NCI-H128 (cell line): Measurements from ENCODE around the gene CHD9NB.

Source experiments
- DNase-seq: peaks from one replicate; lab custom pipeline; 2025; ENCODE audit not compliant: unreplicated experiment; lab: John Stamatoyannopoulos, UW

CHD9NB gene

DNA sequence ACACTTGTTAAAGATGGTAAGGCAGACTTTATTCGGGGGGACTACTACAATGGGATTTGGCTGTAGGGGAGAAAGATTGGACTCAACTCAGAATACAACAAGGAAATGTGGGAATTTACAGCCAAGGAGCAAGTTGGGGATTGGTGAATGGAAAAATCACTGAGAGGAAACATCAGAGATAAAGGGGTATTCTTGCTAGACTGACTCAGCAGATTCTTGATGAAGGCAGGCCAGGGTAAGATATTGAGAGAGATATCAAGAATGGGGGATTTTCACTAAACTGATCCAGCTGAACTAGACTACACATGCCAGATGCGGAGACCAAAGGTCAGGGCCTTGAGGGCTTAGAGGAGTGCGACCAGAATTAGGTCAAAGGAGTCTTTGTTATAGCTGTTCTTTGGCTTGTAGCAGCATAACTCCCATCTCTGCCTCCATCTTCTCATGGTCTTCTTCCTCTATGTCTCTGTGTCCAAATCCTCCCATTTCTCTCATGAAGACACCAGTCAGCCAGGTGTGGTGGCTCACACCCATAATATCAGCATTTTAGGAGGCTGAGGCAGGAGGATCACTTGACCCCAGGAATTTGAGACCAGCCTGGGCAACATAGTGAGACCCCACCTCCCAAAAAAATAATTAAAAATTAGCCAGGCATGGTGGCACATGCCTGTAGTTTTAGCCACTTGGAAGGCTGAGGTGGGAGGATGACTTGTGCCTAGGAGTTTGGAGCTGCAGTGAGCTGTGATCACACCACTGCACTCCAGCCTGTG is 17.3 kb downstream of the CHD9NB start:
- DNase-seq = no peak

- DNase-seq = no peak
Measured at GRCh38 chr16:53034306-53034705, 18.4 kb downstream of the CHD9NB start.

DNA sequence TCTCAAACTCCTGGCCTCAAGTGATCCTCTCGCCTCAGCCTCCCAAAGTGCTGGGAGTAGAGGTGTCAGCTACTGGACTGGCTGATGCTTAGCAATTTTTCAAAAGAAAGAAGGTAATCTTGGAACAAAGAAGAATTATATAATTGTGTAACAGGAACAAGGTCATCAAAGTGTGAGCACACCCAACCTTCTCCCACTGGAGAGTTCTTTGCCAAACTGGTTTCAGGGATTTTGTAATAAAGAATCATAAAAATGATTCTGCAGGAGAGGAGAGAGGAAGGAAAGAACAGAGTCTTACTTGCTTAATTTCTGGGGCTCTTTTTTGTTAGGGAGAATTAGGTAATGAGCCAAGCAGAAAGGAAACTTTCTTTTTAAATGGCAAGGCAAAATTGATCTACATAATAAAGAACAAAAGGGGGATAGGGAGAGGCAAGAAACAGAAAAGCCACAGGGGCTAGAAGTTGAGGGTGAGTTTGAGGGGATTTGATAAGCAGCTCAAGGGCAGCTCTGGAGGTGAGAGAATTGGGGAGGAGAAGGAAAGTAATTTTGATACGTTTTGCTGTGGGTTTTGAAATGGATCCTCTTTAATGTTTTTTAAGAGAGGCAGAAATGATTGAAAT is 21.3 kb downstream of the CHD9NB start:
- no peak for DNase-seq

GRCh38 chr16:53029971-53030370 is 22.7 kb downstream of the CHD9NB start:
- no peak for DNase-seq

GRCh38 chr16:53024045-53024444 is 28.7 kb downstream of the CHD9NB start:
- no peak for DNase-seq

DNA sequence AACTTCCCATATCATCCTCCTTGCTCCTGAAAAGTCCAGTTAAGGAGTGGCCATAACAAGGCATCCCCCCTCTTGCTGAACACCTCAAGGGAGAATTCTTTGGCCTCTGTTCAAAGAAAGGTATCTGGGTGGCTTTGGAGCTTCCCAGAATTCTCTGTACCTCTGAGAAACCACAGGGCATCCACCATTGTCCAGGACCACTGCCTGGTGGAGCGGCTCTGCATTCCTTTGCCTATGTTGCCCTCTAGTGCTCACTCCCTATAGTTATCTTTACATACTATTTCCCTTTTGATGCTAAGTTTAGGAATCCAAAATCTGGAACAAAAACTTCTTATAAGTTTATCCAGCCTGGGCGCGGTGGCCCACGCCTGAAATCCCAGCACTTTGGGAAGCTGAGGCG is 30.3 kb downstream of the CHD9NB start:
- DNase-seq = no peak

DNA sequence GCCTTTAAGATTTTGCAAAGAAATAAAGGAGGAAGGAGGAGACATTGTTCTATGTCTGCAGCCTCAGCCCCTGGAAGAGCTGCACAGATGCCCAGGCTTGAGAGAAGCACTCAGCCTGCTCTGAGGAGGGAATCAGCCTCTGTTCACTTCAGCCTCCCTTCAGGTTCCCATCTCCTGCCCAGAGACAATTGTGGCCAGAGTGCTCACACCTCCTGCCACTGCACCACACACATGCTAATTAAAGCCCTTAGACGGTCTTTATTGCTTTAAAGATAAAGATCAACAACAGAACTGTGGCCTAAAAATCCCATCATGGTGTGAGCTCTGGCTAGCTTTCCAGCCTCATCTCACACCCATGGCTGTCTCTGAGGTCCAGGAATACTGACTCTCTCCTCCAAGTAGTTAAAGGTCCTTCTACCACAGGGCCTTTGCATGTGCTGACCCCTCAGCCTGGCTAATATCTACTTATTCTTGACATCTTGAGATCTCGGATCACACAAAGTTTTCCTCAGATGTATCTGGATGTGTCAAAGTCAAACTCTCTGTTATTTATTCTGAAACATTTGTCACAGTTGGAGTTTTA is 33.8 kb downstream of the CHD9NB start:
- DNase-seq = no peak

GRCh38 chr16:53014287-53014686 is 38.4 kb downstream of the CHD9NB start:
- no peak for DNase-seq

GRCh38 chr16:53007095-53007494 is 45.6 kb downstream of the CHD9NB start:
- no peak for DNase-seq

- no peak for DNase-seq
Measured at GRCh38 chr16:52997922-52998321, 54.8 kb downstream of the CHD9NB start.

GRCh38 chr16:52994942-52995341 is 57.8 kb downstream of the CHD9NB start:
- no peak for DNase-seq

DNA sequence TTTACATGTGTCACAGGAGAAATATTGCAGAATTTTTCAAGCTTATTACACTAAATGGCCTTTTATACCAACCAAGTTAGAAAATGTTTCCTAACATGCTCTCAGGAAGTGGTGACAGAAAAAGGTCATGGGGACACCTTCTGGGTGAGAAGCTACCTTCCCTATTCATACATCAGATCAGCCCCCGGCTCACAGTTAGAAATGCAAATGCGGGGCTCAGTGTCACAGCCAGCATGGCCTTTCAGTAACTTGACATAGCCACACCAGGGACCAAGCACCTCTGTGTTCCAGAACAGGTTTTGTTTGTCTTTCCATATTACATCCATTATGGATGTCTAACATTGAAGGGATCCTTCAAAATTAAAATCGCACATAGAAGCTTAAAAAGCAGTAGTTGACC is 59.5 kb downstream of the CHD9NB start:
- no peak for DNase-seq

- DNase-seq = no peak
Measured at GRCh38 chr16:52991572-52991971, 61.1 kb downstream of the CHD9NB start.
